Stimulated activated CD8-positive, alpha-beta memory T cell treated with anti-CD3 and anti-CD28 coated beads, Interleukin-4, amount 100 ng/mL, for 48 hours (primary cell): ENCODE data around the gene SLC7A6.
A peak's percentile ranks its signal among the peaks of the same experiment; 100 is the strongest.

Experiments used
- DNase-seq: peaks from one replicate; pipeline ENCODE4 v3.0.0-alpha.2; 2020

SLC7A6 gene

GRCh38 chr16:68310774-68311511 lies 46.6 kb downstream of the SLC7A6 start, which contains the start of the genes PRMT7 and SLC7A6OS:
Gene PRMT7, plus strand, starts transcription at chr16:68311019. Its CDS starts 4,961 bp downstream, at chr16:68315980.
Gene SLC7A6OS, minus strand, starts transcription at chr16:68310946. Its CDS starts 20 bp downstream, at chr16:68310926.
- peak; percentile 93 for DNase-seq

GRCh38 chr16:68313116-68313515 lies 48.8 kb downstream of the SLC7A6 start:
- DNase-seq: no peak

GRCh38 chr16:68319185-68319908 lies 55.0 kb downstream of the SLC7A6 start:
- DNase-seq: peak; percentile 70

GRCh38 chr16:68324336-68324735 lies 60.0 kb downstream of the SLC7A6 start:
- DNase-seq: no peak

- DNase-seq: no peak
These were observed 60.5 kb downstream of the SLC7A6 start for GRCh38 chr16:68324780-68325357.

GRCh38 chr16:68328151-68328859 lies 64.0 kb downstream of the SLC7A6 start:
- peak; percentile 84 for DNase-seq

- DNase-seq: no peak
These were observed 64.6 kb downstream of the SLC7A6 start for GRCh38 chr16:68328860-68329390.

GRCh38 chr16:68331879-68332410 lies 67.6 kb downstream of the SLC7A6 start:
- DNase-seq: no peak

- no peak for DNase-seq
These were observed 68.2 kb downstream of the SLC7A6 start for GRCh38 chr16:68332411-68333121.

GRCh38 chr16:68335175-68335574 lies 70.8 kb downstream of the SLC7A6 start:
- DNase-seq: no peak

GRCh38 chr16:68338326-68339119 lies 74.2 kb downstream of the SLC7A6 start:
- DNase-seq: no peak

- no peak for DNase-seq
These were observed 74.9 kb downstream of the SLC7A6 start for GRCh38 chr16:68339214-68339613.

GRCh38 chr16:68342620-68343019 lies 78.3 kb downstream of the SLC7A6 start:
- DNase-seq: no peak

- no peak for DNase-seq
These were observed 78.8 kb downstream of the SLC7A6 start for GRCh38 chr16:68343137-68343536.

- no peak for DNase-seq
These were observed 79.9 kb downstream of the SLC7A6 start for GRCh38 chr16:68344252-68344651.

GRCh38 chr16:68345351-68345810 lies 81.1 kb downstream of the SLC7A6 start:
- DNase-seq: peak; percentile 42

GRCh38 chr16:68345958-68346635 lies 81.8 kb downstream of the SLC7A6 start:
- no peak for DNase-seq

- DNase-seq: no peak
These were observed 82.7 kb downstream of the SLC7A6 start for GRCh38 chr16:68346892-68347480.

- DNase-seq: no peak
These were observed 83.3 kb downstream of the SLC7A6 start for GRCh38 chr16:68347605-68348004.
